CD8-positive, alpha-beta memory T cell (primary cell): ENCODE results near the gene ERCC6L2. TPM values are rescaled to one million over a fixed set of nuclear protein-coding genes. Genes with fewer than 3 reads are reported as not detected.
A peak's percentile ranks its signal among the peaks of the same experiment; 100 is the strongest.

Experiments used
- CTCF ChIA-PET: fragments of 350-600 bp; sonication (Branson Sonifier 250); formaldehyde crosslinking; loops from one replicate; lab custom pipeline; 2021; ENCODE audit warnings: antibody characterized with exemption; lab: Charles Lee
- POLR2A ChIA-PET: fragments of 350-600 bp; sonication (Branson Sonifier 250); formaldehyde crosslinking; loops from one replicate; lab custom pipeline; 2021; ENCODE audit warnings: antibody characterized with exemption; lab: Charles Lee
- DNase-seq, 5 donors: peaks; one replicate each; pipeline versions ENCODE4 v3.0.0 to v3.0.0-alpha.2; 2020 to 2022; ENCODE audit warnings: mixed read lengths in 1 of 5
- H3K27ac ChIP-seq: one replicate; pipeline ENCODE4 v1.7.0; 2013; ENCODE audit warnings: low read depth, mild to moderate bottlenecking, low read length, moderate library complexity
- H3K27me3 ChIP-seq: 2 replicates; pipeline ENCODE4 v1.7.0; 2013; ENCODE audit warnings: low read length, mild to moderate bottlenecking; ENCODE audit not compliant: insufficient read depth, poor library complexity, severe bottlenecking
- H3K36me3 ChIP-seq: 2 replicates; pipeline ENCODE4 v1.7.0; 2013; ENCODE audit warnings: mild to moderate bottlenecking, low read length, moderate library complexity; ENCODE audit not compliant: insufficient read depth
- H3K4me1 ChIP-seq: 2 replicates; pipeline ENCODE4 v1.7.0; 2013; ENCODE audit warnings: mild to moderate bottlenecking, low read length, moderate library complexity; ENCODE audit not compliant: insufficient read depth
- H3K4me3 ChIP-seq: 2 replicates; pipeline ENCODE4 v1.7.0; 2013; ENCODE audit warnings: mild to moderate bottlenecking, low read length
- H3K9me3 ChIP-seq: 2 replicates; pipeline ENCODE4 v1.7.0; 2013; ENCODE audit warnings: mild to moderate bottlenecking, low read length
- H3K27ac Mint-ChIP-seq, 8 donors: one replicate each; pipeline ENCODE4 v1.8.0; 2020 to 2021; ENCODE audit warnings: mixed read lengths in 8 of 8, mild to moderate bottlenecking in 6 of 8, inconsistent platforms in 3 of 8, moderate library complexity in 3 of 8
- H3K27me3 Mint-ChIP-seq, 2 donors: one replicate each; pipeline ENCODE4 v1.8.0; 2020 to 2021; ENCODE audit warnings: mixed read lengths in 2 of 2, mild to moderate bottlenecking in 1 of 2, moderate library complexity in 1 of 2
- H3K36me3 Mint-ChIP-seq, 3 donors: one replicate each; pipeline ENCODE4 v1.8.0; 2020 to 2021; ENCODE audit warnings: mixed read lengths in 3 of 3, inconsistent platforms in 1 of 3, mild to moderate bottlenecking in 1 of 3
- H3K4me1 Mint-ChIP-seq, 3 donors: one replicate each; pipeline ENCODE4 v1.8.0; 2020 to 2021; ENCODE audit warnings: mixed read lengths in 3 of 3, inconsistent platforms in 1 of 3, mild to moderate bottlenecking in 1 of 3
- H3K4me3 Mint-ChIP-seq, 7 donors: one replicate each; pipeline ENCODE4 v1.8.0; 2020 to 2021; ENCODE audit warnings: mixed read lengths in 7 of 7, mild to moderate bottlenecking in 6 of 7, moderate library complexity in 4 of 7, inconsistent platforms in 2 of 7
- H3K9me3 Mint-ChIP-seq, 5 donors: one replicate each; pipeline ENCODE4 v1.8.0; 2020 to 2022; ENCODE audit warnings: mixed read lengths in 5 of 5, mild to moderate bottlenecking in 3 of 5, moderate library complexity in 2 of 5, inconsistent platforms in 1 of 5
- polyA plus RNA-seq: library from polyadenylated mRNA; unstranded; fragments of 300-500 nt; fragmentation: Illumina TruSeq; gene quantifications from one replicate; pipeline ENCODE4 v1.2.3, GENCODE V29; 2021
- total RNA-seq, 2 experiments: library from RNA; stranded (reverse); gene quantifications; one replicate each; pipeline ENCODE4 v1.2.3, GENCODE V29; 2021

The ERCC6L2 gene, protein sequence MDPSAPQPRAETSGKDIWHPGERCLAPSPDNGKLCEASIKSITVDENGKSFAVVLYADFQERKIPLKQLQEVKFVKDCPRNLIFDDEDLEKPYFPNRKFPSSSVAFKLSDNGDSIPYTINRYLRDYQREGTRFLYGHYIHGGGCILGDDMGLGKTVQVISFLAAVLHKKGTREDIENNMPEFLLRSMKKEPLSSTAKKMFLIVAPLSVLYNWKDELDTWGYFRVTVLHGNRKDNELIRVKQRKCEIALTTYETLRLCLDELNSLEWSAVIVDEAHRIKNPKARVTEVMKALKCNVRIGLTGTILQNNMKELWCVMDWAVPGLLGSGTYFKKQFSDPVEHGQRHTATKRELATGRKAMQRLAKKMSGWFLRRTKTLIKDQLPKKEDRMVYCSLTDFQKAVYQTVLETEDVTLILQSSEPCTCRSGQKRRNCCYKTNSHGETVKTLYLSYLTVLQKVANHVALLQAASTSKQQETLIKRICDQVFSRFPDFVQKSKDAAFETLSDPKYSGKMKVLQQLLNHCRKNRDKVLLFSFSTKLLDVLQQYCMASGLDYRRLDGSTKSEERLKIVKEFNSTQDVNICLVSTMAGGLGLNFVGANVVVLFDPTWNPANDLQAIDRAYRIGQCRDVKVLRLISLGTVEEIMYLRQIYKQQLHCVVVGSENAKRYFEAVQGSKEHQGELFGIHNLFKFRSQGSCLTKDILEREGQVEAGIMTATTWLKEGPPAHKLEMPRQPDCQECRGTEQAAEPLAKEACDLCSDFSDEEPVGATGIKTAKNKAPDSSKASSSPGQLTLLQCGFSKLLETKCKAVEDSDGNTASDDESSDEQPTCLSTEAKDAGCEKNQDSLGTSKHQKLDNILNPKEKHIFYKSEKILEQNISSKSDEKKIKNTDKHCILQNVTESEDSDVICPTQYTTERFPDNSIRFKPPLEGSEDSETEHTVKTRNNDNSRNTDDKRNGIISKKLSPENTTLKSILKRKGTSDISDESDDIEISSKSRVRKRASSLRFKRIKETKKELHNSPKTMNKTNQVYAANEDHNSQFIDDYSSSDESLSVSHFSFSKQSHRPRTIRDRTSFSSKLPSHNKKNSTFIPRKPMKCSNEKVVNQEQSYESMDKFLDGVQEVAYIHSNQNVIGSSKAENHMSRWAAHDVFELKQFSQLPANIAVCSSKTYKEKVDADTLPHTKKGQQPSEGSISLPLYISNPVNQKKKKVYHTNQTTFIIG (N-terminal part only)
- total RNA-seq (10 to 100 TPM; 30.0 to 32.7 TPM), polyA plus RNA-seq (41.2 TPM)

DNA sequence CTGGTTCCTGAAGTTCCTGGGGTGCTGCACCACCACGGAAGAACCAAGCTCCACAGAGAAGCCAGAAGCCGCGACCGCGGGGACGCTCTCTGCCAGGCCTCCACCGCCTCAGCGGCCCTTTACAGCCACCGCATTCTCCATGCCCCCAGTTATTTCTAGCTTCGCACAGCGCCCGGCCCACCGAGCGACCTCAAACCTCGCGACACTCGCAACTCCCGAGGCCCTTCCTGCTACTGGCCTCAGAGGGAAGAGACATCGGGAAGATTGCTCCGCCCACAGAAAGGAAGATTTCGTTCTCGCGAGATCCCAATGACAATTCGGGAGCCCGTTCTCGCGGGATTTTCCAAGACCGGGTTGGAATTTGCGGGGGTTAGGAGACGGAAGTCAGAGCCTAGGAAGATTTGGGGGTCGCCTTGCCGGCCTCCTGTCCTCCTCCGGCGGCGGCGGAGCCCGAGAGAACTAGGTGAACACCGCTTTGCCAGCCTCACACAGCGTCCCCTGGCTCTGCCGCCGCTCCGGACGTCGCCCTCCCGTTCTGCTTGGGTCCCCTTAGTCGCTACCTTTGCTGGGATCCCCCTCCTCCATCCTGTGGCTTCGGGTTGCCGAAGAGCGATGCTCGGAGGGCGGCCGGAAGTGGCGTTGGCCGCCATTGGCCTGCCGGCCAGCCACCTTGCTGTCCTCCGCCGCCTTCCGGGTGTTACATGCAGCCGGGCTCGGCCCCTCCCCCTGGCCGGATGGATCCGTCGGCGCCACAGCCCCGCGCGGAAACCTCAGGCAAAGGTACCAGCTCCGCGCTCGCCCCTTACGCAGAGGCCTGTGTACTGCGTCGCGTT, at the start of gene ERCC6L2:
Gene ERCC6L2 (plus strand): TSS at position 387 of the 833 bp plus-strand sequence. CDS start 348 bp downstream, at position 735.
- Mint-ChIP-seq H3K36me3 (peaks cover 17 to 54% (median 37%) of the 10 kb centered on the region in 3 donors), H3K9me3 (peaks cover 0 to 4% (median 3%) of the 10 kb centered on the region in 5 donors), H3K4me1 (peaks cover 31 to 40% (median 39%) of the 10 kb centered on the region in 3 donors), H3K4me3 (no peak within 1 kb of the TSS), H3K27me3 (no peaks in the 10 kb centered on the region), H3K27ac (no peak within 1 kb of the TSS)
- CTCF ChIA-PET = interaction anchor here (1.2 to 4.1 kb wide), 3 partner anchors 14 to 153 kb away, joined by 5 to 30 read pairs (median 5); no protein-coding TSS in a partner anchor
- Histone ChIP-seq H3K4me1 (peaks cover 22% of the 10 kb centered on the region), H3K27me3 (no peaks in the 10 kb centered on the region), H3K4me3 (no peak within 1 kb of the TSS), H3K36me3 (peaks cover 5% of the 10 kb centered on the region), H3K27ac (no peak within 1 kb of the TSS), H3K9me3 (no peaks in the 10 kb centered on the region)
- DNase-seq = peak; percentile 88 to 95 (median 91)
- POLR2A ChIA-PET = interaction anchor here (0.6 to 2.2 kb wide), 10 partner anchors 9 to 413 kb away, joined by 3 to 13 read pairs (median 3); no protein-coding TSS in a partner anchor

DNA sequence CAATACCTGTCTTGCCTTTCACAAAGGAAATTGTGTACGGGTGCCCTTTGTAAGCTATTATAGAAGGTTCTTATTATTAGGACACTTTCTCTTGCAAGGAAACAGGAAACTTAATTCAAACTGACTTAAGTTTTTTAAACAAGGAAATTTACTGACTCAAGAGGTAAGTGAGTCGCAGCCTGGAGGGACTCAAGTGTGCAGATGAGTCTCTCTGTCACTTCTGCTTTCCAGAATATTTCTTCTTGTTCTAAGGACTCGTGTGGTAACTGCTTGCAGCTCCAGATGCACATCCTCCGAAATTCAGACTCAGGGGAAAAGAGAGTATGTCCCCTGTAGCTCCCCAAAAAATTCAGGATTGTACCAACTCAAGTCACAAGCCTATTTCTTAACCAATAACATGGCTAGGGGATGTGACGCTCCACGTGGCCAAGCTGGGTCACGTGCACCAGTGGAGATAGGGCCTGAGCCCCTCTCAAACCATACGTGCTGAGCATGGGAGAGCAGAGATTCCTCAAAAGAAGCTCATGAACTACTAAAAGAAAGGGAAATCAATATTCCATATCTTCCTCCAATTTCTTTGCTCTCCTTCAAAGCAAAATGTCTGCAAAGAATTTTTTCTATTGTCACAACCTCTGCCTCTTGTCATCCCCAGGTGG, 49.2 kb upstream of the ERCC6L2 start:
- H3K4me3 ChIP-seq = no peak overlapping the region
- Mint-ChIP-seq H3K36me3 (no peaks in the 10 kb centered on the region), H3K27ac (no peak overlapping the region), H3K9me3 (peaks cover 0 to 2% (median 0%) of the 10 kb centered on the region in 5 donors), H3K4me1 (peaks cover 11 to 12% (median 12%) of the 10 kb centered on the region in 3 donors), H3K4me3 (no peak overlapping the region), H3K27me3 (no peaks in the 10 kb centered on the region)
- no peaks in the 10 kb centered on the region for H3K9me3 ChIP-seq
- H3K27me3 ChIP-seq = no peaks in the 10 kb centered on the region
- no peak for DNase-seq
- H3K27ac ChIP-seq = no peak overlapping the region
- no peaks in the 10 kb centered on the region for H3K4me1 ChIP-seq
- ChIA-PET POLR2A (no interaction called here), CTCF (no interaction called here)
- H3K36me3 ChIP-seq = no peaks in the 10 kb centered on the region

DNA sequence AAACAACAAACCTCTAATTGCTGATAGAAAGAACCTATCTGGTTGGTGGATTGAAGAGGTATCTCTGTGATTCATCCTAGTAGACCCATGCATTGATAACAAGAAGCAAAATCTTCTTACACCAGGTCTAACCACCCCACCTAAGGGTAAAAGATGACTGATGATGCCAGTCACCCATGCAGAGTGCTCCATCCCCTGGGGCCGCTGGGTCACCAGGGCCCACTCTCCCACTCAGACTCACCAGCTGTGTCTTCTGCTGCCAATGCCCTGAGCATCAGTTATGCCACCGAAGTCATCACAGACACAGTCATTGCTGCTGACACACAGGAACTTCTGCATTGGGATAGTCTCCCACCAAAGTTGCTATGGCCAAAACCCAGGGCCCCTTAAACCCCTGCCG, 44.7 kb upstream of the ERCC6L2 start:
- no peaks in the 10 kb centered on the region for H3K27me3 Mint-ChIP-seq
- H3K9me3 ChIP-seq = no peaks in the 10 kb centered on the region
- no peak overlapping the region for H3K27ac Mint-ChIP-seq
- H3K36me3 Mint-ChIP-seq = no peaks in the 10 kb centered on the region
- H3K9me3 Mint-ChIP-seq = peaks cover 0 to 2% (median 0%) of the 10 kb centered on the region in 5 donors
- no peaks in the 10 kb centered on the region for H3K36me3 ChIP-seq
- H3K4me1 Mint-ChIP-seq = peaks cover 5 to 9% (median 9%) of the 10 kb centered on the region in 3 donors
- no peak for DNase-seq
- ChIA-PET POLR2A (no interaction called here), CTCF (interaction anchor here (0.6 to 1.6 kb wide), 2 partner anchors 21 to 766 kb away, joined by 3 read pairs; no protein-coding TSS in a partner anchor)
- H3K4me1 ChIP-seq = no peaks in the 10 kb centered on the region
- H3K4me3 Mint-ChIP-seq = no peak overlapping the region
- H3K4me3 ChIP-seq = no peak overlapping the region
- no peaks in the 10 kb centered on the region for H3K27me3 ChIP-seq
- H3K27ac ChIP-seq = no peak overlapping the region

DNA sequence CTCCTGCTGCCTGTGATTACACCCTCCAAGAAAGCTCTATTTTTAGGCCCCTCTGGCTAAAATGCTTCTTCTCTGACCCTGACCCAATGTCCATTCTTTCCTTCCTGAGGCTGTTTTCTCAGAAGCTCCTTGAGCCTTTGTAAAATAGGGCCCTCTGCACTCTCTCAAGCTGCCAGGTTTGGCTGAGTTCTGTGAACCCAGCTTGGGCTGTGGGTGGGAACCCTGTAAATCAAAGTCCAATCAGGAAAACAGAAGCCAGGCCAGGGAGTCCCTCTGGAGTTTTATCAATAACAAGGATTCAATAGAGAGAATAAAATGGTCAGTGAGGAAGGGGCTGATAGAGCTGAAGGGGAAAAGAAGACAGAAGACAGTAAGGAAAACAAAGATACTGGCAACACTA, 43.7 kb upstream of the ERCC6L2 start:
- Mint-ChIP-seq H3K27me3 (no peaks in the 10 kb centered on the region), H3K9me3 (peaks cover 0 to 2% (median 0%) of the 10 kb centered on the region in 5 donors), H3K4me1 (peaks cover 5 to 9% (median 9%) of the 10 kb centered on the region in 3 donors), H3K4me3 (no peak overlapping the region), H3K36me3 (no peaks in the 10 kb centered on the region), H3K27ac (peak overlapping the region in 1 of 8 donors; percentile 36)
- ChIA-PET CTCF (interaction anchor here (1.6 kb wide), 1 partner anchor 20 kb away, joined by 3 read pairs; no protein-coding TSS in a partner anchor), POLR2A (no interaction called here)
- DNase-seq = no peak
- Histone ChIP-seq H3K9me3 (no peaks in the 10 kb centered on the region), H3K4me3 (no peak overlapping the region), H3K4me1 (no peaks in the 10 kb centered on the region), H3K36me3 (no peaks in the 10 kb centered on the region), H3K27ac (no peak overlapping the region), H3K27me3 (no peaks in the 10 kb centered on the region)

DNA sequence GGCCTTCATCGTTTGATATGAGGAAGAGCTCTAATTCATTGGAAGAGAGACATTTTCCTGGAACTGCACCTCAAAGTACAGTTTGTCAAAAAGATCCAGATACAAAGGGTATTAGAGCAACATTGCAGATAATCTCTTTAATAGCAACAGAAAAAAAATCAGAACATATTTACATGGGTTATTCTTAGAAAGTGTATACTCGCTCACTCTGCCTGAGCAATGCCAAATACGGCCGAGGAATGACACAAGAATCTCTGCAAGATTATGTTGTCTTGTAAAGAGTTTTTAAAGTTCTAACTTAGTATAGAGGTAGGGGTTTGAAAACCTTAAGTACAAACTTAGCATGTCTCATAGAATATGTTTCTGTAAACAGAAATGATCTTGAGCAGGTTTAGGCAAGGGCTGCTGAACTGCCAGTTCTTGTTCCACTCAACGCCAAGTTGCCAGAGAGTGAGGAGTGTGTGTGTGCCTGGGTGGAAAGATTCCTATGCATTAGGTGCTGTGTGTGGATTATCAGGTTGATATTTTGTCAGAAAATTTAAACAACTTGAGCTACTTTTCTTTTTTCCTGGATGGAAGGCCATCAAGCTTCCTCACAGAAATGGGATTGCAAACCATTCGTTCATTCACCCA, 41.8 kb upstream of the ERCC6L2 start:
- Mint-ChIP-seq H3K4me3 (no peak overlapping the region), H3K4me1 (peaks cover 5 to 9% (median 9%) of the 10 kb centered on the region in 3 donors), H3K9me3 (peaks cover 0 to 2% (median 0%) of the 10 kb centered on the region in 5 donors), H3K36me3 (peaks cover 0 to 3% (median 0%) of the 10 kb centered on the region in 3 donors), H3K27me3 (no peaks in the 10 kb centered on the region), H3K27ac (peak overlapping the region in 1 of 8 donors; percentile 55)
- Histone ChIP-seq H3K27ac (no peak overlapping the region), H3K4me1 (no peaks in the 10 kb centered on the region), H3K27me3 (no peaks in the 10 kb centered on the region), H3K36me3 (no peaks in the 10 kb centered on the region), H3K4me3 (no peak overlapping the region), H3K9me3 (no peaks in the 10 kb centered on the region)
- POLR2A ChIA-PET = no interaction called here
- no peak for DNase-seq
- CTCF ChIA-PET = no interaction called here

DNA sequence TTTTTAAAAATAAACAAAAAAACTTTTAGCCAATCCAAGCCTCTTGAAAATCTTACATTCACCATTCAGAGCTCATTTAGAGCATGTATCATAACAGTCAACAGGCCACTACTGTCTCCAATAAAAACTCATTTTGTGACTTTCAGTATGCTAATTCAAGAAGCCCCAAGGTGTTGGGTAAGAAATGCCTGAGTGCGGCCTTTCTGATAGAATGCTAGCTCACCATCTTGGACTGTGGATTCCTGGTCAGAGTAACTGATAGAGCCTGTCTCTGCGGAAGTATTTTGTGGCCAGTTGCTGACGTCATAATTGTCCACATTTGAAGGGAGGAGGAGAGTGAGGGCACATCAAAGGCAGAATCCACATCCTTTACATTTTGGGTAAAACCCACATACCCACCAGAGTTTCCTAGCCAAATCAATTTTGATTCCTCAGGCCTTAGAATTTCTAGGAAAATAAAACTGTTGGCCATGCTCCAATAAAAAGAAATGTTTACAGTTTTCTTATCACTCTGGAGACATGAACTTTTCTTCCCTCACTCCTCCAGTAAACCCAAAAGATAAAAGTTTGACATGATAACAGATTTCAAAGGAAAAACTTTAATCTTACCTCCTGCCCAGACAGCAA, 41.1 kb upstream of the ERCC6L2 start:
- DNase-seq = no peak
- H3K4me3 Mint-ChIP-seq = no peak overlapping the region
- Histone ChIP-seq H3K27me3 (no peaks in the 10 kb centered on the region), H3K4me3 (no peak overlapping the region), H3K9me3 (no peaks in the 10 kb centered on the region), H3K4me1 (no peaks in the 10 kb centered on the region), H3K27ac (no peak overlapping the region), H3K36me3 (no peaks in the 10 kb centered on the region)
- H3K27me3 Mint-ChIP-seq = no peaks in the 10 kb centered on the region
- H3K36me3 Mint-ChIP-seq = peaks cover 0 to 3% (median 0%) of the 10 kb centered on the region in 3 donors
- H3K9me3 Mint-ChIP-seq = peaks cover 0 to 2% (median 0%) of the 10 kb centered on the region in 5 donors
- ChIA-PET POLR2A (no interaction called here), CTCF (no interaction called here)
- H3K4me1 Mint-ChIP-seq = peaks cover 5 to 9% (median 9%) of the 10 kb centered on the region in 3 donors
- no peak overlapping the region for H3K27ac Mint-ChIP-seq
